MCF 10A (cell line): Measurements from ENCODE around the gene DNAJC6. TPM values are rescaled to one million over a fixed set of nuclear protein-coding genes. Genes with fewer than 3 reads are reported as not detected.

Experiments used
- BruUV-seq: library from RNA; stranded (reverse); fragments of 400-500 nt; replicated peaks from 2 replicates; lab custom pipeline; 2021; lab: Mats Ljungman, UMichigan
- CTCF ChIA-PET: fragments of 300-600 bp; sonication (Branson Sonifier 250); formaldehyde crosslinking; extraction: SDS; loops from one replicate; lab custom pipeline; 2021; ENCODE audit warnings: antibody characterized with exemption, inconsistent platforms; lab: Yijun Ruan, JAX
- POLR2A ChIA-PET: fragments of 300-600, 350-650 bp; sonication (Branson Sonifier 250); formaldehyde crosslinking; extraction: SDS; loops from one replicate; lab custom pipeline; 2020; ENCODE audit warnings: antibody characterized with exemption, inconsistent platforms; lab: Yijun Ruan, JAX
- DNase-seq: peaks from one replicate; pipeline ENCODE4 v3.0.0-alpha.2; 2018; ENCODE audit not compliant: unreplicated experiment
- H3K27ac Mint-ChIP-seq: one replicate; pipeline ENCODE4 v1.8.0; 2022; ENCODE audit warnings: mild to moderate bottlenecking, low read depth, mixed read lengths; ENCODE audit not compliant: unreplicated experiment
- H3K27me3 Mint-ChIP-seq: one replicate; pipeline ENCODE4 v1.8.0; 2022; ENCODE audit warnings: mixed read lengths; ENCODE audit not compliant: insufficient read depth, unreplicated experiment
- H3K36me3 Mint-ChIP-seq: one replicate; pipeline ENCODE4 v1.8.0; 2022; ENCODE audit warnings: mild to moderate bottlenecking, moderate library complexity, mixed read lengths; ENCODE audit not compliant: insufficient read depth, unreplicated experiment
- H3K4me1 Mint-ChIP-seq: one replicate; pipeline ENCODE4 v1.8.0; 2022; ENCODE audit warnings: mixed read lengths; ENCODE audit not compliant: insufficient read depth, unreplicated experiment
- H3K4me3 Mint-ChIP-seq: one replicate; pipeline ENCODE4 v1.8.0; 2022; ENCODE audit warnings: mild to moderate bottlenecking, moderate library complexity, mixed read lengths; ENCODE audit not compliant: unreplicated experiment
- H3K9me3 Mint-ChIP-seq: one replicate; pipeline ENCODE4 v1.8.0; 2022; ENCODE audit warnings: mixed read lengths; ENCODE audit not compliant: unreplicated experiment
- intact Hi-C: fragments of 100-400 bp; cut with micrococcal nuclease; formaldehyde crosslinking; loops from 2 replicates; pipeline ENCODE4 v1.14.1; 2022
- total RNA-seq: library from RNA; stranded (reverse); gene quantifications from 2 replicates; pipeline ENCODE4 v1.2.3, GENCODE V29; 2022
- TF ChIP-seq, protein P1 (sequence below): fragments of 200-600 bp; IDR thresholded peaks from one replicate; pipeline ENCODE4 v1.8.0; 2022; ENCODE audit warnings: antibody characterized with exemption, mild to moderate bottlenecking; ENCODE audit not compliant: unreplicated experiment

The DNAJC6 gene
- total RNA-seq, 1 experiment from 2014 or later = 7.9 TPM

DNA sequence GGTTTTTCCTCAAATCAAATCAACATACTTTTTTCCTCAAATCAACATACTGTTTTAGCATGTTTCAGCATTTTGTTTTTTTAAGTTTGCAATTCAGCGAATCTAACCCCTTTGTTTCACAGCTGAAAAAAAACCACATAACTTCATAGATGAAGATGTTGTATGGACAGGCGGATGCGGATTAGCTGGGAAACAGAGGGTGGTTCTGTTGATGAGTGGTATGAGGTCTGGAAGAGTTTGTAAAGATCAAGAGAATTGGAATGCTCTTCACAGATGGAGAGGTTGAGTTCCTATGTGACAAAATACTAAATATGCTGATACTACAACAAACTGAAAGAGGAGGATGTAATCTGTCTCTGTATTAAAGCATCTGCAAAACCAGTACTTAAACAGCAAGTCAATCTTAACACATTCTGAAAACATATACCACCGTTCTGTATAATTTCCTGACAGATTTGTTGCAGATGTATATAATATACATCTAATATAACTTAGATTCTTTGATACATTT, 100.5 kb downstream of the DNAJC6 start:
- intact Hi-C loops = no loop called here
- no peak for DNase-seq
- TF ChIP-seq, protein P1, sequence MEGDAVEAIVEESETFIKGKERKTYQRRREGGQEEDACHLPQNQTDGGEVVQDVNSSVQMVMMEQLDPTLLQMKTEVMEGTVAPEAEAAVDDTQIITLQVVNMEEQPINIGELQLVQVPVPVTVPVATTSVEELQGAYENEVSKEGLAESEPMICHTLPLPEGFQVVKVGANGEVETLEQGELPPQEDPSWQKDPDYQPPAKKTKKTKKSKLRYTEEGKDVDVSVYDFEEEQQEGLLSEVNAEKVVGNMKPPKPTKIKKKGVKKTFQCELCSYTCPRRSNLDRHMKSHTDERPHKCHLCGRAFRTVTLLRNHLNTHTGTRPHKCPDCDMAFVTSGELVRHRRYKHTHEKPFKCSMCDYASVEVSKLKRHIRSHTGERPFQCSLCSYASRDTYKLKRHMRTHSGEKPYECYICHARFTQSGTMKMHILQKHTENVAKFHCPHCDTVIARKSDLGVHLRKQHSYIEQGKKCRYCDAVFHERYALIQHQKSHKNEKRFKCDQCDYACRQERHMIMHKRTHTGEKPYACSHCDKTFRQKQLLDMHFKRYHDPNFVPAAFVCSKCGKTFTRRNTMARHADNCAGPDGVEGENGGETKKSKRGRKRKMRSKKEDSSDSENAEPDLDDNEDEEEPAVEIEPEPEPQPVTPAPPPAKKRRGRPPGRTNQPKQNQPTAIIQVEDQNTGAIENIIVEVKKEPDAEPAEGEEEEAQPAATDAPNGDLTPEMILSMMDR = no peak
- POLR2A ChIA-PET = interaction anchor here (0.6 kb wide), 1 partner anchor 283 kb away, joined by 3 read pairs; no protein-coding TSS in a partner anchor
- no TSS peak for BruUV-seq
- Mint-ChIP-seq H3K4me3 (no peak overlapping the region), H3K27ac (no peak overlapping the region), H3K36me3 (peaks cover 15% of the 10 kb centered on the region), H3K9me3 (no peaks in the 10 kb centered on the region), H3K4me1 (peaks cover 6% of the 10 kb centered on the region), H3K27me3 (no peaks in the 10 kb centered on the region)
- CTCF ChIA-PET = interaction anchor here (0.6 to 1.2 kb wide), 2 partner anchors 21 to 144 kb away, joined by 3 to 4 read pairs; no protein-coding TSS in a partner anchor

DNA sequence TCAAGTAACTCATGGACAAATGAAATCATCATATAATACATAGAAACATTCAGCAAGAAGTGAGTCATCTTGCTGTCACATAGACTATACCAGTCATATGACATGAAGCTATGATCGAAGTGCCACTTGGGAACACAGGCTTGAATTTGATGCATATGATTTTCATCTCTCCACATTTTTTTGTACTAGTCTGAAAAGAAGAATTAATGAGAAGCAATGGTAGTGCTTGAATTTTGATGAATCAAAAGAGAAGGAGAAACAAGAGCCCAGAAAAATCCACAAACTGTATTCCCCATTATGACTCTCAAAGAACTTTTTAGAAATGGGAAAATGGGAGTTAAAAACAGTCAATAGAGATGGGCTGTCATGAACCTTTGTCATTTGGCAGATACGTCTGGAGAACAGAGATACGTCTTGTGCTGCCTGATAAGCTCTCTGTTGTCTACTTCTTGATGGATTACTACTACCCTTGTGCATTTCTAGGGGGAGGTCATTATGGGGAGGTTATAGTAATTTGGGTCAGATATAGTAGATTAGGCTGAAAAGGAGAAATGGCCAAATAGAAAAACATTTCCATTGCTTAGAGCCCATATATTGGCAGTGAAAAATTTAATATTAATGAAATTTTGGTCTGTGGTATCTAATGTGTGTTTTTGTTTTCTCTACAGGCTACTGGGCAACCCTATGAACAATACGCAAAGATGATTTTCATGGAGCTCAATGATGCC, 103.1 kb downstream of the DNAJC6 start:
- Mint-ChIP-seq H3K36me3 (peaks cover 9% of the 10 kb centered on the region), H3K27me3 (no peaks in the 10 kb centered on the region), H3K27ac (no peak overlapping the region), H3K9me3 (no peaks in the 10 kb centered on the region), H3K4me3 (no peak overlapping the region), H3K4me1 (peaks cover 9% of the 10 kb centered on the region)
- ChIA-PET CTCF (interaction anchor here (0.6 to 1.3 kb wide), 6 partner anchors 11 to 499 kb away, joined by 3 to 6 read pairs (median 3); partner anchors contain the start of gene DNAJC6), POLR2A (interaction anchor here (0.6 to 1.5 kb wide), 4 partner anchors 8 to 465 kb away, joined by 3 to 6 read pairs (median 3); partner anchors contain the start of genes LEPR and LEPROT)
- intact Hi-C loops = no loop called here
- BruUV-seq = no TSS peak
- TF ChIP-seq, protein P1 = no peak
- DNase-seq = no peak

DNA sequence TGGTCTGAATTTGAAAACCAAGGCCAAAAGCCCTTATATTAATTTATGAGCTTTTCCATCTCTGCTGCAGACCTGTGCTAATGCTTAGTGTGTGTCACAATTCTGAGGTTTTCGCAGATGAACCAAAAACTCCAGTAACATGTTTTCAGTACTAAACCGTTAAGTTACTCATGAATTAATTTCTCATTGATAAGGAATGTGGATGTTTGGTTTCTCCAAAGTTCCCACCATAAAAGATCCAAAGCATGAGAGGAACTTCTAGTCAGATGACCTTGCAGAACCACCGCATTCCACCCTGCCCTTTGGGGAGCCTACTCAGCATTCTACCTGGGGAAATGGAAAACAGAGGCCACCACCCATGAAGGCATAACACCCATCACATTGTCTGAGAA, 103.6 kb downstream of the DNAJC6 start:
- Mint-ChIP-seq H3K36me3 (peaks cover 11% of the 10 kb centered on the region), H3K27ac (no peak overlapping the region), H3K9me3 (no peaks in the 10 kb centered on the region), H3K27me3 (no peaks in the 10 kb centered on the region), H3K4me1 (peaks cover 14% of the 10 kb centered on the region), H3K4me3 (no peak overlapping the region)
- POLR2A ChIA-PET = interaction anchor here (0.6 to 1.2 kb wide), 2 partner anchors 9 to 64 kb away, joined by 3 read pairs; no protein-coding TSS in a partner anchor
- DNase-seq = no peak
- intact Hi-C loops = no loop called here
- no TSS peak for BruUV-seq
- TF ChIP-seq, protein P1 = no peak
- CTCF ChIA-PET = interaction anchor here (0.7 to 0.8 kb wide), 2 partner anchors 46 to 499 kb away, joined by 3 to 4 read pairs; no protein-coding TSS in a partner anchor

DNA sequence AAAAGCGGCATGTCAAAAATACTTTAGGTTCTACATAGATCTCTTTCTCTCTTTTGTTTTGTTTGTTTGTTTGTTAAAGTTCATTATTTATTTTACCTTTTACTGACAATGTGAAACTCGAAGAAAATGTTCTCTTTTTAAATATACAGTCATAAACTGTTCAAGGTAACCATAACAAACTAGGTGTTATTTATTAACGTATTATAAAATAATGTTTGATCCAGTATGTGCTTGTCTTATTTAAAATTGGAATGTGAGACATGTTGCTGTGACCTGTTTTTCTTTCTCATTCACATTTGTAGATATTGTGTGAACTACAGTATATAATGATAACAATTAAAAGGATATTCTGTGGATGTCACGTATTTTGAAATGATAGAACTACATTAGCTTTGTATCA, 105.2 kb downstream of the DNAJC6 start:
- TF ChIP-seq, protein P1 = no peak
- peaks cover 28% of the 10 kb centered on the region for H3K4me1 Mint-ChIP-seq
- no peak overlapping the region for H3K4me3 Mint-ChIP-seq
- BruUV-seq = no TSS peak
- no peaks in the 10 kb centered on the region for H3K9me3 Mint-ChIP-seq
- CTCF ChIA-PET = interaction anchor here (1.0 kb wide), 1 partner anchor 20 kb away, joined by 4 read pairs; no protein-coding TSS in a partner anchor
- H3K27ac Mint-ChIP-seq = no peak overlapping the region
- peaks cover 11% of the 10 kb centered on the region for H3K36me3 Mint-ChIP-seq
- no peak for DNase-seq
- H3K27me3 Mint-ChIP-seq = no peaks in the 10 kb centered on the region
- intact Hi-C loops = no loop called here
- POLR2A ChIA-PET = interaction anchor here (1.0 to 1.8 kb wide), 2 partner anchors 9 to 76 kb away, joined by 3 to 5 read pairs; no protein-coding TSS in a partner anchor
